GM23248 (cell line): ENCODE measurements around the gene SMPD3.

Experiments
- EZH2 ChIP-seq: fragments of 200-600 bp; sonication (generic); IDR thresholded peaks from 2 replicates; pipeline ENCODE4 v1.6.1; 2018; ENCODE audit warnings: antibody characterized with exemption, mild to moderate bottlenecking; ENCODE audit not compliant: insufficient read depth, poor library complexity, severe bottlenecking
- EZH2phosphoT487 ChIP-seq: fragments of 200-600 bp; sonication (generic); IDR thresholded peaks from 2 replicates; pipeline ENCODE4 v1.6.1; 2018; ENCODE audit warnings: antibody characterized with exemption, moderate library complexity, mild to moderate bottlenecking, low read depth; ENCODE audit not compliant: insufficient read depth

- TF ChIP-seq EZH2 (no peak), EZH2phosphoT487 (no peak)
Measured at GRCh38 chr16:68492151-68492542, 43.8 kb upstream of the SMPD3 start.
